ENCODE data around the gene ARID1B. TPM values are rescaled to one million over a fixed set of nuclear protein-coding genes. Genes with fewer than 3 reads are reported as not detected.

The ARID1B gene
- total RNA-seq, 1 donor from 2014 or later = 75.4 TPM

- H3K9ac ChIP-seq (ENCODE audit: low read length) = peak overlapping the region; percentile 51
- peaks cover 3% of the 10 kb centered on the region for H3K36me3 Mint-ChIP-seq (ENCODE audit: low read depth, unreplicated experiment)
- FAIRE-seq (peak; percentile 59), DNase-seq (ENCODE audit: low read depth) (peak; percentile 52)
- peak overlapping the region; percentile 41 for H3K4me3 ChIP-seq (ENCODE audit: insufficient read depth, low read depth, low read length)
- H4K20me1 ChIP-seq (ENCODE audit: insufficient read depth, low read length) = peaks cover 33% of the 10 kb centered on the region
- no peaks in the 10 kb centered on the region for H3K9me3 Mint-ChIP-seq (ENCODE audit: unreplicated experiment)
- TF ChIP-seq CTCF (IDR thresholded peaks at IDR 0.05; ENCODE audit: insufficient read depth, low read depth, low read length) = no peak
- H3K27me3 ChIP-seq (ENCODE audit: insufficient read depth, low read length) = no peaks in the 10 kb centered on the region
- H3K4me3 Mint-ChIP-seq (ENCODE audit: unreplicated experiment) = no peak overlapping the region
- H3K27ac ChIP-seq (ENCODE audit: low read depth, low read length) = peak overlapping the region; percentile 49
- H3K27me3 Mint-ChIP-seq (ENCODE audit: low read depth, unreplicated experiment) = no peaks in the 10 kb centered on the region
- peaks cover 6% of the 10 kb centered on the region for H3K4me1 ChIP-seq (ENCODE audit: insufficient read depth, low read length)
- peaks cover 89% of the 10 kb centered on the region for H3K79me2 ChIP-seq (ENCODE audit: insufficient read depth, low read length)
- no peak overlapping the region for H2AFZ ChIP-seq (ENCODE audit: low read depth, low read length)
- peak overlapping the region; percentile 83 for H3K4me2 ChIP-seq (ENCODE audit: low read length)
- peak overlapping the region; percentile 12 for H3K27ac Mint-ChIP-seq (ENCODE audit: unreplicated experiment)
- H3K36me3 ChIP-seq (ENCODE audit: insufficient read depth, low read length) = no peaks in the 10 kb centered on the region
- no peaks in the 10 kb centered on the region for H3K9me3 ChIP-seq (ENCODE audit: insufficient read depth, low read depth, low read length)
- peaks cover 14% of the 10 kb centered on the region for H3K4me1 Mint-ChIP-seq (ENCODE audit: low read depth, unreplicated experiment)
These were observed 186.8 kb downstream of the ARID1B start for GRCh38 chr6:156963712-156964700.

GRCh38 chr6:156967852-156968251 lies 190.7 kb downstream of the ARID1B start:
- no peaks in the 10 kb centered on the region for H3K9me3 Mint-ChIP-seq (ENCODE audit: unreplicated experiment)
- no peak overlapping the region for H3K9ac ChIP-seq (ENCODE audit: low read length)
- H3K9me3 ChIP-seq (ENCODE audit: insufficient read depth, low read depth, low read length) = no peaks in the 10 kb centered on the region
- H3K4me1 ChIP-seq (ENCODE audit: insufficient read depth, low read length) = peaks cover 6% of the 10 kb centered on the region
- DNase-seq (ENCODE audit: low read depth) = no peak
- no peak overlapping the region for H3K4me3 ChIP-seq (ENCODE audit: insufficient read depth, low read depth, low read length)
- no peak overlapping the region for H3K27ac ChIP-seq (ENCODE audit: low read depth, low read length)
- H3K27me3 Mint-ChIP-seq (ENCODE audit: low read depth, unreplicated experiment) = no peaks in the 10 kb centered on the region
- H3K36me3 Mint-ChIP-seq (ENCODE audit: low read depth, unreplicated experiment) = peaks cover 3% of the 10 kb centered on the region
- H4K20me1 ChIP-seq (ENCODE audit: insufficient read depth, low read length) = peaks cover 52% of the 10 kb centered on the region
- no peak overlapping the region for H2AFZ ChIP-seq (ENCODE audit: low read depth, low read length)
- peaks cover 19% of the 10 kb centered on the region for H3K4me1 Mint-ChIP-seq (ENCODE audit: low read depth, unreplicated experiment)
- no peaks in the 10 kb centered on the region for H3K27me3 ChIP-seq (ENCODE audit: insufficient read depth, low read length)
- no peak for FAIRE-seq
- no peak for TF ChIP-seq CTCF (IDR thresholded peaks at IDR 0.05; ENCODE audit: insufficient read depth, low read depth, low read length)
- no peak for TF ChIP-seq EZH2 (IDR thresholded peaks at IDR 0.05; ENCODE audit: insufficient read depth, low read length)
- H3K79me2 ChIP-seq (ENCODE audit: insufficient read depth, low read length) = peaks cover 95% of the 10 kb centered on the region
- no peak overlapping the region for H3K27ac Mint-ChIP-seq (ENCODE audit: unreplicated experiment)
- H3K4me2 ChIP-seq (ENCODE audit: low read length) = no peak overlapping the region
- no peaks in the 10 kb centered on the region for H3K36me3 ChIP-seq (ENCODE audit: insufficient read depth, low read length)
- H3K4me3 Mint-ChIP-seq (ENCODE audit: unreplicated experiment) = no peak overlapping the region

GRCh38 chr6:156969233-156969632 lies 192.1 kb downstream of the ARID1B start:
- H3K27ac Mint-ChIP-seq (ENCODE audit: unreplicated experiment) = no peak overlapping the region
- peak; percentile 17 for FAIRE-seq
- H3K79me2 ChIP-seq (ENCODE audit: insufficient read depth, low read length) = peaks cover 95% of the 10 kb centered on the region

More at GRCh38 chr6:156969233-156969632, 192.1 kb downstream of the ARID1B start:
- Mint-ChIP-seq H3K9me3 (ENCODE audit: unreplicated experiment) (no peaks in the 10 kb centered on the region), H3K36me3 (ENCODE audit: low read depth, unreplicated experiment) (peaks cover 3% of the 10 kb centered on the region), H3K4me3 (ENCODE audit: unreplicated experiment) (no peak overlapping the region), H3K4me1 (ENCODE audit: low read depth, unreplicated experiment) (peaks cover 18% of the 10 kb centered on the region), H3K27me3 (ENCODE audit: low read depth, unreplicated experiment) (no peaks in the 10 kb centered on the region)
- TF ChIP-seq CTCF (IDR thresholded peaks at IDR 0.05; ENCODE audit: insufficient read depth, low read depth, low read length) (no peak), EZH2 (IDR thresholded peaks at IDR 0.05; ENCODE audit: insufficient read depth, low read length) (no peak)
- Histone ChIP-seq H3K4me3 (ENCODE audit: insufficient read depth, low read depth, low read length) (no peak overlapping the region), H3K27ac (ENCODE audit: low read depth, low read length) (no peak overlapping the region), H3K9me3 (ENCODE audit: insufficient read depth, low read depth, low read length) (no peaks in the 10 kb centered on the region), H3K9ac (ENCODE audit: low read length) (no peak overlapping the region), H2AFZ (ENCODE audit: low read depth, low read length) (no peak overlapping the region), H3K36me3 (ENCODE audit: insufficient read depth, low read length) (no peaks in the 10 kb centered on the region), H4K20me1 (ENCODE audit: insufficient read depth, low read length) (peaks cover 53% of the 10 kb centered on the region), H3K27me3 (ENCODE audit: insufficient read depth, low read length) (no peaks in the 10 kb centered on the region), H3K4me1 (ENCODE audit: insufficient read depth, low read length) (peaks cover under 1% of the 10 kb centered on the region), H3K4me2 (ENCODE audit: low read length) (no peak overlapping the region)
- DNase-seq (ENCODE audit: low read depth) = no peak

Measured in astrocyte (in vitro differentiated cells and primary cell).